ENCODE data around the gene FBXO36.

DNA sequence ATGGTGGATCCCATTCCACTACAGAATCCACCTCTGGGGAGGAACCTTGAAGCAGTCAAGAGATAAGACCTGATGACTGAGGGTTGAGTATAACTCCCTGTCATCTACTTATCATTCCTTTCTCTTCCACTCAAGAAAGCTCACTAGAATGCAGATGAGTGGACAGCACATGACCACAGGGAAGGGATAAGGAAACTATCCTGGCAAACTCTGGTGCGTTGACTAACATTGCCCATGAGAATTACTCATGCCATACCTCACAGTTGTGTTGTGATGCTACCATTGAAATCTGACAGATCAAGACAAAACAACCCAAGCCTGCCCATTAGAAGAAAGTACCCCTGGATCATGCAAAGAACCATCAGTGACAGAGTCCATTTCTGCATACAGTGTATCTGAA lies 119.9 kb downstream of the FBXO36 start:
- TF ChIP-seq, protein P1, sequence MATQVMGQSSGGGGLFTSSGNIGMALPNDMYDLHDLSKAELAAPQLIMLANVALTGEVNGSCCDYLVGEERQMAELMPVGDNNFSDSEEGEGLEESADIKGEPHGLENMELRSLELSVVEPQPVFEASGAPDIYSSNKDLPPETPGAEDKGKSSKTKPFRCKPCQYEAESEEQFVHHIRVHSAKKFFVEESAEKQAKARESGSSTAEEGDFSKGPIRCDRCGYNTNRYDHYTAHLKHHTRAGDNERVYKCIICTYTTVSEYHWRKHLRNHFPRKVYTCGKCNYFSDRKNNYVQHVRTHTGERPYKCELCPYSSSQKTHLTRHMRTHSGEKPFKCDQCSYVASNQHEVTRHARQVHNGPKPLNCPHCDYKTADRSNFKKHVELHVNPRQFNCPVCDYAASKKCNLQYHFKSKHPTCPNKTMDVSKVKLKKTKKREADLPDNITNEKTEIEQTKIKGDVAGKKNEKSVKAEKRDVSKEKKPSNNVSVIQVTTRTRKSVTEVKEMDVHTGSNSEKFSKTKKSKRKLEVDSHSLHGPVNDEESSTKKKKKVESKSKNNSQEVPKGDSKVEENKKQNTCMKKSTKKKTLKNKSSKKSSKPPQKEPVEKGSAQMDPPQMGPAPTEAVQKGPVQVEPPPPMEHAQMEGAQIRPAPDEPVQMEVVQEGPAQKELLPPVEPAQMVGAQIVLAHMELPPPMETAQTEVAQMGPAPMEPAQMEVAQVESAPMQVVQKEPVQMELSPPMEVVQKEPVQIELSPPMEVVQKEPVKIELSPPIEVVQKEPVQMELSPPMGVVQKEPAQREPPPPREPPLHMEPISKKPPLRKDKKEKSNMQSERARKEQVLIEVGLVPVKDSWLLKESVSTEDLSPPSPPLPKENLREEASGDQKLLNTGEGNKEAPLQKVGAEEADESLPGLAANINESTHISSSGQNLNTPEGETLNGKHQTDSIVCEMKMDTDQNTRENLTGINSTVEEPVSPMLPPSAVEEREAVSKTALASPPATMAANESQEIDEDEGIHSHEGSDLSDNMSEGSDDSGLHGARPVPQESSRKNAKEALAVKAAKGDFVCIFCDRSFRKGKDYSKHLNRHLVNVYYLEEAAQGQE (IDR thresholded peaks at IDR 0.05; ENCODE audit: low read depth, low read length), result no peak
- no peak for TF ChIP-seq RCOR1 (conservative IDR thresholded peaks at IDR 0.05; ENCODE audit: low read depth, low read length)
- TF ChIP-seq, protein P2, sequence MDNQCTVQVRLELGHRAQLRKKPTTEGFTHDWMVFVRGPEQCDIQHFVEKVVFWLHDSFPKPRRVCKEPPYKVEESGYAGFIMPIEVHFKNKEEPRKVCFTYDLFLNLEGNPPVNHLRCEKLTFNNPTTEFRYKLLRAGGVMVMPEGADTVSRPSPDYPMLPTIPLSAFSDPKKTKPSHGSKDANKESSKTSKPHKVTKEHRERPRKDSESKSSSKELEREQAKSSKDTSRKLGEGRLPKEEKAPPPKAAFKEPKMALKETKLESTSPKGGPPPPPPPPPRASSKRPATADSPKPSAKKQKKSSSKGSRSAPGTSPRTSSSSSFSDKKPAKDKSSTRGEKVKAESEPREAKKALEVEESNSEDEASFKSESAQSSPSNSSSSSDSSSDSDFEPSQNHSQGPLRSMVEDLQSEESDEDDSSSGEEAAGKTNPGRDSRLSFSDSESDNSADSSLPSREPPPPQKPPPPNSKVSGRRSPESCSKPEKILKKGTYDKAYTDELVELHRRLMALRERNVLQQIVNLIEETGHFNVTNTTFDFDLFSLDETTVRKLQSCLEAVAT (IDR thresholded peaks at IDR 0.05), result no peak
- TF ChIP-seq, protein P3, sequence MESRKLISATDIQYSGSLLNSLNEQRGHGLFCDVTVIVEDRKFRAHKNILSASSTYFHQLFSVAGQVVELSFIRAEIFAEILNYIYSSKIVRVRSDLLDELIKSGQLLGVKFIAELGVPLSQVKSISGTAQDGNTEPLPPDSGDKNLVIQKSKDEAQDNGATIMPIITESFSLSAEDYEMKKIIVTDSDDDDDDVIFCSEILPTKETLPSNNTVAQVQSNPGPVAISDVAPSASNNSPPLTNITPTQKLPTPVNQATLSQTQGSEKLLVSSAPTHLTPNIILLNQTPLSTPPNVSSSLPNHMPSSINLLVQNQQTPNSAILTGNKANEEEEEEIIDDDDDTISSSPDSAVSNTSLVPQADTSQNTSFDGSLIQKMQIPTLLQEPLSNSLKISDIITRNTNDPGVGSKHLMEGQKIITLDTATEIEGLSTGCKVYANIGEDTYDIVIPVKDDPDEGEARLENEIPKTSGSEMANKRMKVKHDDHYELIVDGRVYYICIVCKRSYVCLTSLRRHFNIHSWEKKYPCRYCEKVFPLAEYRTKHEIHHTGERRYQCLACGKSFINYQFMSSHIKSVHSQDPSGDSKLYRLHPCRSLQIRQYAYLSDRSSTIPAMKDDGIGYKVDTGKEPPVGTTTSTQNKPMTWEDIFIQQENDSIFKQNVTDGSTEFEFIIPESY (IDR thresholded peaks at IDR 0.05), result no peak
- no peak for TF ChIP-seq EGR1 (IDR thresholded peaks at IDR 0.05; ENCODE audit: borderline replicate concordance in 1 of 2, low read depth in 2 of 2, low read length in 2 of 2)

Measured in GM12878 (cell line).